Stimulated activated CD8-positive, alpha-beta memory T cell treated with anti-CD3 and anti-CD28 coated beads, Interleukin-7, amount 100 ng/mL, for 24 hours (primary cell): ENCODE data around the gene NCS1.

Experiments
- DNase-seq: peaks from one replicate; pipeline ENCODE4 v3.0.0-alpha.2; 2020; ENCODE audit warnings: low read depth

The NCS1 gene

DNA sequence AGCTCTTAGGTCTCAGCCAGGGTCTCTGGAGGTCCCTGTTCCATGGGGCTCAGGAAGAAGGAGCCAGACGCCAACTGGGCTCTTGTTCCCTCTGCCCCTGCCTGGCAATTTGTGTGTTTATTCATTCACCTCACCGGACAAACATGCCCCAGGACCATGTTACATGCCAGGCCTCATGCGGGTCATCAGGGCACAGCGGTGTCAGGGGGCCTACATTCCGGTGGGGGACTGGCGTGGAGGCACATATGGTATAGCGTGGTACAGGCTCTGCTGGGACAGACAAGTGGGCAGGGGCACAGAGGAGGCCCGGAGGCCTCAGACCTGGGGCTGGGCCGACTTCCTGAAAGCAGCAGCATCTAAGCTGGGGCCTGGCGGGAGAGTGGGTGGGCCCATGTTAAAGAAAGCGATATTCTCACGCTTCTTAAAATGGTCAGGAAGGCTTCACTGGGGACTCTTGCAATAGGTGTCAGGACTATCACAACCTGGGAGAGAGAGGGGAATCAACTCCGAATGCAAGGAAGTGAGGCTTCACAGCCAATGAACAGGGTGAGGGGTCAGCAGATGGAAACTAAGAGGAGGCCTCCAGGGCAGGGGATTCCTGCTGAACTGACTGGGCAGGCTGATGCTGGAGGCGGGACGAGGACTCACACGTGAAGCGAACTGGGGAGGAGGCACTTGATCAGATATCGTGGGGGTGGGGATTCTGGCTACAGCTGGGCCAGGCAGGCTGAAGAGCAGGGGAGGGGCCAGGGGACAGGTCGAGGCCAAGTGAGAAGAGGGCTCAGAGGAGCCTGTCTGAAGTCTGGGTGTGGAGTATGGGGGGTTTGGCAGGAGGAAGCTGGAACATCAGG is 41.9 kb downstream of the NCS1 start:
- DNase-seq: no peak

DNA sequence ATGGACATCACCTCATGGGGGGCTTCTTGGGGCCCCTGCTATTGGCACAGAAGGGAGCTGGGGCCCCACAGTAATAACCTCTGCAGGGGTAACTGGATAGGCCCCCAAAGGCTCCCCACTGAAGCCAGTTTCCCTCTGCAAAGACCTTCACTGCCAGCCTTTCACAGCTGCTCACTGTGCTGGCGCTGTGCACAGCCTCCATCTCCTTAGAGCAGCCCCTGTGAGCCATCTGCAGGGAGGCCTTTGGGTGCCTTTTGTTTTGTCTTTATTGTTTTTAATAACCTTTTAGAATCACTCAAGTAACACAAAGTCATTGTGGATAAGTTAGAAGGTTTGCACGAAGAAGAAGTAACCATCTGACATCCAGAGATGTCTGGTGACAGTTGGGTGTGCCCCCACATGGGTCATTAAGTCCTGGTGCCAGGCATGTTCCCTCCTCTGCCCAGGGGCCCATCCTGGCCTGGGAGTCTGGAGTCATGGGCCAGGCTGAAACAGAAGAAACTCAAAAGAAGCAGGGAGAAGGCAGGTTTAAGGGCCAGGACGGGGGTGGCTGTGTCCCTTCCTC is 42.7 kb downstream of the NCS1 start:
- DNase-seq: no peak

DNA sequence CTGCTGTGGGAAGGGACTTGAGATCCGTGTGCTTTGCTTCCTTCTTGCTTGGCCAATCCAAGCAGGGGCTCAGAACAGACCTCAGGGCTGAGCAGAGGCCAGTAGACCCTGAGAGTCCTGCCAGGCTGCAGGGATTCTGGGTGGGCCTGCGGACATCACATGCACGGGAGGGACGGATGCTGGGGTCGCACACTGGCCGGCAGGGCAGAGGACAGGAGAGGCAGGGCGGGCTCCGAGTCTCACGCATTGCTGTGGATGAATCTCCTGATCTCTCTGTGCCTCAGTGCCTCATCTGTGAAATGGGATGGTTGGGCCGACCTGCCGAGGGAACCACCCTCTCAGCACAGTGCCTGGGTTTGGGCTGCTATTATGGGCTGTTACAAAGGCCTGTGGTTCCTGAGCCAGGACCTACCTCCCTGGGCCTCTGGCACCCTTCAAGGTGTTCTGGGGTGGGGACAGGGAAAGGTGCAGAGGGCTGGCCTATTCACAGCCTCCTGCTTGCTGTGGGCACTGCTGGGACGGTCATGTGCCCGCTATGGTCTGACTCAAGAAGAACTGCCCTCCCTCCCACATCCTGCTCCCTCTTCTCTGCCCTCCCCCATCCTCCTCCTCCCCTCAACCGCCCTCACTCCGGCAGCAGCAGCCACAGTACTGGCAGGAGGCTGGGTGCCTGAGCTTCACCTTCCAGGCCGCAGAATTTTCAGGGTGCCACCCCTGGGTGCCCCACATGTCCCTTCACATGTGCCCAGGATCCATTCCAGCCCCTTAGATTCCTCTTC is 43.3 kb downstream of the NCS1 start:
- no peak for DNase-seq

DNA sequence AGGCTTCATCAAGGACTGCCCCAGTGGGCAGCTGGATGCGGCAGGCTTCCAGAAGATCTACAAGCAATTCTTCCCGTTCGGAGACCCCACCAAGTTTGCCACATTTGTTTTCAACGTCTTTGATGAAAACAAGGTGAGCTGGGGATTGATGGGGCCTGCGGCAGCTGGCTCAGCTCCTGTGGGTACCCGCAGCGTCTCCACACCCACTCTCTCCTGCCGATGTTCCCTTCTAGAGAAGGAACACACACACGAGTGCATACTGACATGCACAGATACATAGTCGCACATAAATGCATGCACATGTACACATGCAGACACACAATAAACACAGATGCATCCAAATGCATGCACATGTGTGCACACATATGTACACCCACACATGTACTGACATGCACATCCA is 45.6 kb downstream of the NCS1 start:
- no peak for DNase-seq

DNA sequence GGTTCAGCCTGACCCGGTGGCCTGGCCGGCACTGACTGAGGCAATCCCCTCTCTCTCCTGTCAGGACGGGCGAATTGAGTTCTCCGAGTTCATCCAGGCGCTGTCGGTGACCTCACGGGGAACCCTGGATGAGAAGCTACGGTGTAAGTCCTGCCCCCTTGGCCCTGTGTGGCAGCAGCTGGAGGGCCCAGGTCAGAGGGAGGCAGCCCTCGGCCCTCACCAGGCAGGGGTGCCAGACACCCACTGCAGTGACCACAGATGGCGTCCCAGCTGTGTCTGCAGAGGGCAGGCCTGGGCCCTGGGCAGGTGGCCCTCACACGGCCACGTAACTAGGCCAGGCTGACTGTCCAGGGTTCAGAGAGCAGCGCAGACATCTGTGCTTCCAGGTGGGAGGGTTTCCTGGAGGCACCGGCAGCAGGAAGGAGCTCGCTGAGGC is 47.5 kb downstream of the NCS1 start:
- DNase-seq: no peak

DNA sequence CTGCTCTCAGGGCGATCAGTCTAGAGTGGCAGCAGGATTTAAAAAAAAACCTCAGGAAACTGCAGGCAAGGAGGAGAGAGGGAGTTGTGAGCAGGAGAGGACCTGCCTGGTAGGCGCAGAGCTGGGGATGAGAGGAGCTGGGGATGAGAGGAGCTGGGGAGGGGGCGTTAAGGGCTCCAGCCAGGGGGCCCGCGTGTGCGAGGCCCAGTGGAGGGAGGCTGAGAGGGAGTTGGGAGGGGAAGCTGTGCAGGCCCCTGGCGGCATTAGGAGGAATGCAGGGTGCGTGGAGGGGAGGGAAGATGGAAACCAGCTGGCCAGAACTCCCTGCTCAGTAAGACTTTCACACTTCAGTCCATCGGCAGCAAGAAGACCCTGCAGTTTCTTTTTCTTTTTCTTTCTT is 48.1 kb downstream of the NCS1 start:
- DNase-seq: no peak

GRCh38 chr9:130222833-130223232 is 50.6 kb downstream of the NCS1 start:
- no peak for DNase-seq

DNA sequence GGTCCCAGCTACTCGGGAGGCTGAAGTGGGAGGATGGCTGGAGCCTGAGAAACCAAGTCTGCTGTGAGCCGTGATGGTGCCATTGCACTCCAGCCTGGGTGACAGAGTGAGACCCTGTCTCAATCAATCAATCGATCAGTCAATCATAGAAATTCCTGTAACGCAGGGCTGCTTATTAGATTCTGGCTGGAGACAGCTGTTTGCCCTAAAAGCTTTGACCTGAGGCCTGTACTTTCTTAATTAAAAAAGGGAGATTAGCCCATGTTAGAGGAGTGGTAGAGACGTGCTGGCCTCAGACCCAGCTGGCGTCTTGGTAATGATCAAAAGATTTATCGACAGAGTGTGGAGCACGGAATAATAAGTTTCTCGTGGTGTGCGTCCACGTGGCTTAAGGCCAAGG is 52.9 kb downstream of the NCS1 start:
- no peak for DNase-seq

GRCh38 chr9:130225586-130225985 is 53.4 kb downstream of the NCS1 start:
- DNase-seq: no peak

- no peak for DNase-seq
These were observed 53.9 kb downstream of the NCS1 start for GRCh38 chr9:130226112-130226511.

- DNase-seq: no peak
These were observed 55.6 kb downstream of the NCS1 start for GRCh38 chr9:130227833-130228232.

- DNase-seq: no peak
These were observed 57.6 kb downstream of the NCS1 start for GRCh38 chr9:130229759-130230158.

- DNase-seq: no peak
These were observed 58.4 kb downstream of the NCS1 start for GRCh38 chr9:130230631-130231030.

DNA sequence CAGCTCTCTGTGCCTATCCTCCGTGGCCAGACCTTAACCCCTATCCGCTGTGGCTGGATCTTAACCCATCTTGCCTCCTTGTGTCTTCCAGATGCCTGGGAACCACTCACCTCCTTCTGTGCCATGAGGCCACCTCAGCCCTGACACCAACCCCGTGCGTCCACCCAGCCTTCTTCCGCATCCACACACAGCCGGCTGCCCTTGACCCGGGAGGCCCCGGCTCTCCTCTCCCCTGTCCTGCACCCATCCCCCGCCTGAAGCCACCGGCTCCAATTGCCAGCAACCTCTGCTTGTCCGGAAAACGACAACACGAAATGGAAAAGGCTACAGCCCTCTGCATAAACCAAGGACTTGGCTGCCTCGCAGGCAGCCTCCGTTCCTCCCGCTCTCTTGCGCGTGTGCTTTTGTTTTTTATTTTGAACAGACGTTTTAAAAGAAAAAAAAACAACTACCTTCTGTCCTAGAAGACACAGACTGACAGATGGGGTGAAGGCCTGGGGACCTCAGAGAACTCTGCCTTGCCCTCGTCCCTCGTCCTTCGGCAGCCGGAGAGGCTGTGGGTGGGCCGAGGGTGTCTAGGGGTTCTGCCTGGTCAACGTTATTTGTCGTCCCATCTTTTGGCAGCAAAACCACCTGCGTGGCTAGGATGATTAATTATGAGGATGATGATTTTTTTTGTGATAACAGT is 60.8 kb downstream of the NCS1 start:
- DNase-seq: no peak

DNA sequence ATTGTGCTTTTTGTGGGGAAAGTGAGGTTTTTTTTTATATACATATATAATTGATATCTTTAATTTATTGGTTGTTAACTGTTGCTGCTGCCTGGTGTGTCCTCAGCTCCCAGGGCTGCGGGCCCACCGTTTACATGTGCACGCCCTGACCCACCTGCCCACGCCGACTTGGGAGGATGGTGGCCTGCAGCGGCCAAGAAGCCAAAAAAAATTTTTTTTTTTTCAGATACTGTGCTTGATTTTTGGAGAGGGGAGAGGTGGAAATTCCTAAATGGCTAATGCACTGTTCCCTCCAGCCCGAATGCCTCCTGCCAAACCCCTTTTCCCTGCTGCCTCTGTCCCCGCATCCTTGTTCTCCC is 61.4 kb downstream of the NCS1 start:
- no peak for DNase-seq

- no peak for DNase-seq
These were observed 62.4 kb downstream of the NCS1 start for GRCh38 chr9:130234340-130235260.

- peak; percentile 51 for DNase-seq
These were observed 63.6 kb downstream of the NCS1 start for GRCh38 chr9:130235558-130236435.

- no peak for DNase-seq
These were observed 64.3 kb downstream of the NCS1 start for GRCh38 chr9:130236436-130236985.

DNA sequence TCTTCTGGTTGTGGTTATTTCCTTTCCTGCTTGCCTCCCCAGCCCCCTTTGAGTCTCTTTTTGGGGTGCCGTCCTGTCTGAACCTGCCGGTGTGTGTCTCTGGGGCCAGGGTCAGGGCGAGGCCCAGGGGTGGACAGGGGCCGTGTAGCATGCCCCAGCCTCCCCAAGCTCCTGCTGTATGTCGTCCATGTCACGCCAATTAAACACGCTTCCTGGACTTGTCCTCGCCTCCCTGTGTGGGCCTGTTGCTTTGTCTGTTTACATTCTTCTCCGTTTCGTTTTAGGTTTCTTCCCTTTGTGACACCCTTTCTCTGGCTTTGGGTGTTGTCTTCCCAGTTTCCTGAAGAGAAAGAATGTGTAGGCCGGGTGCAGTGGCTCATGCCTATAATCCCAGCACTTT is 64.9 kb downstream of the NCS1 start:
- DNase-seq: no peak
